NCI-H2227 treated with DMSO at 0.1 percent for 48 hours (cell line): ENCODE data around the gene HHATL.

Experiments used
- DNase-seq: peaks from one replicate; lab custom pipeline; 2025; lab: John Stamatoyannopoulos, UW

Gene HHATL

GRCh38 chr3:42652611-42653302 lies 49.8 kb downstream of the HHATL start:
- no peak for DNase-seq

GRCh38 chr3:42652251-42652610 lies 50.4 kb downstream of the HHATL start:
- no peak for DNase-seq

GRCh38 chr3:42651248-42652091 lies 51.1 kb downstream of the HHATL start:
- no peak for DNase-seq

- no peak for DNase-seq
These were observed 52.8 kb downstream of the HHATL start for GRCh38 chr3:42649783-42650182.

GRCh38 chr3:42649006-42649405 lies 53.6 kb downstream of the HHATL start:
- no peak for DNase-seq

- DNase-seq: no peak
These were observed 54.7 kb downstream of the HHATL start for GRCh38 chr3:42647821-42648459.
